B cell (primary cell): Measurements from ENCODE around the gene ZBTB2. TPM values are rescaled to one million over a fixed set of nuclear protein-coding genes. Genes with fewer than 3 reads are reported as not detected.

Experiments used
- ATAC-seq: fragments of 200-7000 bp; cut with Tn5 transposase; one replicate; pipeline ENCODE4 v1.10.0; 2021; ENCODE audit warnings: low read depth, mild to moderate bottlenecking, moderate number of reproducible peaks, moderate library complexity
- CTCF ChIA-PET: fragments of 350-600 bp; sonication (Branson Sonifier 250); formaldehyde crosslinking; loops from one replicate; lab custom pipeline; 2021; ENCODE audit warnings: antibody characterized with exemption, inconsistent platforms; lab: Charles Lee
- POLR2A ChIA-PET: fragments of 350-600 bp; sonication (Branson Sonifier 250); formaldehyde crosslinking; loops from one replicate; lab custom pipeline; 2021; ENCODE audit warnings: antibody characterized with exemption; lab: Charles Lee
- DNase-seq: peaks from one replicate; pipeline ENCODE4 v3.0.0; 2013
- H2AFZ ChIP-seq: 2 replicates; pipeline ENCODE4 v1.6.1; 2012; ENCODE audit warnings: mild to moderate bottlenecking, low read depth, low read length; ENCODE audit not compliant: insufficient read depth, poor library complexity, severe bottlenecking
- H3K27ac ChIP-seq, 2 donors: 1 replicate in 1 of 2; 2 replicates in 1 of 2; pipeline ENCODE4 v1.5.1; 2012 to 2013; ENCODE audit warnings: low read length in 2 of 2, mild to moderate bottlenecking in 2 of 2, moderate library complexity in 1 of 2
- H3K27me3 ChIP-seq, 4 experiments: fragments of 200-600 bp in 1 of 4; sonication (generic) in 1 of 4; replicated peaks in 1 of 4; 1 replicate in 2 of 4; 2 replicates in 2 of 4; pipeline versions ENCODE4 v1.6.1 to v1.7.0; 2013 to 2016; ENCODE audit warnings: low read length in 3 of 4, mild to moderate bottlenecking in 2 of 4, mixed read lengths in 1 of 4, moderate library complexity in 1 of 4; ENCODE audit not compliant: insufficient read depth in 4 of 4, control insufficient read depth in 3 of 4; ENCODE audit errors: control extremely low read depth in 1 of 4
- H3K36me3 ChIP-seq, 2 experiments: replicated peaks in 1 of 2; 1 replicate in 1 of 2; 2 replicates in 1 of 2; pipeline versions ENCODE4 v1.6.1 to v1.7.1; 2013; ENCODE audit warnings: low read length in 1 of 2; ENCODE audit not compliant: insufficient read depth in 2 of 2, control insufficient read depth in 1 of 2; ENCODE audit errors: control extremely low read depth in 1 of 2, extremely low read depth in 1 of 2
- H3K4me1 ChIP-seq, 2 donors: fragments of 200-600 bp in 1 of 2; sonication (generic) in 1 of 2; 1 replicate in 1 of 2; 2 replicates in 1 of 2; pipeline versions ENCODE4 v1.5.1 to v1.6.1; 2013 to 2017; ENCODE audit warnings: low read length in 2 of 2; ENCODE audit not compliant: control insufficient read depth in 2 of 2, insufficient read depth in 2 of 2
- H3K4me2 ChIP-seq: replicated peaks from 2 replicates; pipeline ENCODE3; 2012; ENCODE audit warnings: mild to moderate bottlenecking, low read depth, low read length; ENCODE audit not compliant: poor library complexity, severe bottlenecking
- H3K4me3 ChIP-seq, 5 experiments: fragments of 200-600 bp in 1 of 5; sonication (generic) in 1 of 5; 1 replicate in 3 of 5; 2 replicates in 2 of 5; pipeline versions ENCODE4 v1.5.1 to v1.7.0; 2011 to 2016; ENCODE audit warnings: low read length in 4 of 5, mild to moderate bottlenecking in 4 of 5, low read depth in 2 of 5, control low read depth in 1 of 5, moderate library complexity in 1 of 5; ENCODE audit not compliant: insufficient read depth in 1 of 5; ENCODE audit errors: control extremely low read depth in 1 of 5, extremely low read depth in 1 of 5
- H3K79me2 ChIP-seq: fragments of 200-600 bp; sonication (generic); one replicate; pipeline ENCODE4 v1.6.0; 2016; ENCODE audit warnings: low read length; ENCODE audit not compliant: control insufficient read depth, insufficient read depth
- H3K9ac ChIP-seq: fragments of 200-600 bp; sonication (generic); 2 replicates; pipeline ENCODE4 v1.6.1; 2017; ENCODE audit warnings: mild to moderate bottlenecking, low read length, moderate library complexity
- H3K9me3 ChIP-seq, 3 donors: one replicate each; pipeline versions ENCODE4 v1.6.1 to v1.7.1; 2013; ENCODE audit warnings: low read length in 2 of 3; ENCODE audit not compliant: control insufficient read depth in 2 of 3, insufficient read depth in 1 of 3; ENCODE audit errors: control extremely low read depth in 1 of 3
- H4K20me1 ChIP-seq: 2 replicates; pipeline ENCODE4 v1.6.0; 2012; ENCODE audit warnings: mild to moderate bottlenecking, low read length; ENCODE audit not compliant: insufficient read depth, control insufficient read depth, poor library complexity, severe bottlenecking
- H3K27ac Mint-ChIP-seq: one replicate; pipeline ENCODE4 v1.8.0; 2021; ENCODE audit warnings: mixed read lengths
- H3K27me3 Mint-ChIP-seq: one replicate; pipeline ENCODE4 v1.8.0; 2021; ENCODE audit warnings: mixed read lengths
- H3K4me1 Mint-ChIP-seq: one replicate; pipeline ENCODE4 v1.8.0; 2021; ENCODE audit warnings: mixed read lengths
- H3K4me3 Mint-ChIP-seq: one replicate; pipeline ENCODE4 v1.8.0; 2021; ENCODE audit warnings: mixed read lengths
- H3K9me3 Mint-ChIP-seq: one replicate; pipeline ENCODE4 v1.8.0; 2022; ENCODE audit warnings: mixed read lengths; ENCODE audit not compliant: insufficient read depth
- CTCF ChIP-seq: fragments of 200-600 bp; IDR thresholded peaks from one replicate; pipeline ENCODE4 v1.8.0; 2022; ENCODE audit warnings: antibody characterized with exemption, mild to moderate bottlenecking
- EZH2 ChIP-seq: IDR thresholded peaks from 2 replicates; pipeline ENCODE4 v1.6.1; 2012; ENCODE audit warnings: borderline replicate concordance, low read depth, mild to moderate bottlenecking, moderate library complexity, low read length; ENCODE audit not compliant: insufficient read depth, poor library complexity, severe bottlenecking
- WGBS: methylation state at CpG from one replicate; pipeline ENCODE4 v1.1.5; 2013; ENCODE audit warnings: missing lambda C conversion rate; ENCODE audit not compliant: insufficient coverage; 5-methylcytosine and 5-hydroxymethylcytosine counted together
- intact Hi-C: fragments of 100-400 bp; cut with micrococcal nuclease; formaldehyde crosslinking; loops from one replicate; pipeline ENCODE4 v1.10.0; 2022
- polyA plus RNA-seq: library from polyadenylated mRNA; depleted of rRNA; stranded (reverse); fragments of >200 nt; gene quantifications from 2 replicates; pipeline ENCODE4 v1.2.3, GENCODE V29; 2012
- total RNA-seq, 2 donors: library from RNA; stranded (reverse); fragments of 120-200 nt in 1 of 2; gene quantifications; 1 replicate in 1 of 2; 2 replicates in 1 of 2; pipeline versions ENCODE4 v1.2.3 to v1.2.4, GENCODE V29; 2013 to 2022

Gene ZBTB2
- total and polyA plus RNA-seq, 2 donors (not counting 1 experiment from before 2014, with no cell fraction given) = 15.9 to 17.6 TPM

GRCh38 chr6:151350442-151351145 lies 40.8 kb downstream of the ZBTB2 start:
- no peak for TF ChIP-seq CTCF
- no peak for TF ChIP-seq EZH2
- Histone ChIP-seq H4K20me1 (no peaks in the 10 kb centered on the region), H3K9ac (no peak overlapping the region), H3K27ac (no peak overlapping the region), H2AFZ (no peak overlapping the region), H3K9me3 (no peaks in the 10 kb centered on the region), H3K36me3 (no peaks in the 10 kb centered on the region), H3K4me1 (no peaks in the 10 kb centered on the region), H3K4me2 (no peak overlapping the region), H3K79me2 (no peaks in the 10 kb centered on the region), H3K4me3 (no peak overlapping the region), H3K27me3 (no peaks in the 10 kb centered on the region)
- no peak for DNase-seq
- Mint-ChIP-seq H3K4me3 (no peak overlapping the region), H3K9me3 (no peaks in the 10 kb centered on the region), H3K4me1 (no peaks in the 10 kb centered on the region), H3K27me3 (peaks cover 5% of the 10 kb centered on the region), H3K27ac (no peak overlapping the region)
- no peak for ATAC-seq
- ChIA-PET POLR2A (no interaction called here), CTCF (interaction anchor here (1.3 kb wide), 2 partner anchors 15 to 27 kb away, joined by 3 read pairs; no protein-coding TSS in a partner anchor)
- intact Hi-C loops = no loop called here
- 98% methylated on average over 18 of the region's 20 CpGs for WGBS

DNA sequence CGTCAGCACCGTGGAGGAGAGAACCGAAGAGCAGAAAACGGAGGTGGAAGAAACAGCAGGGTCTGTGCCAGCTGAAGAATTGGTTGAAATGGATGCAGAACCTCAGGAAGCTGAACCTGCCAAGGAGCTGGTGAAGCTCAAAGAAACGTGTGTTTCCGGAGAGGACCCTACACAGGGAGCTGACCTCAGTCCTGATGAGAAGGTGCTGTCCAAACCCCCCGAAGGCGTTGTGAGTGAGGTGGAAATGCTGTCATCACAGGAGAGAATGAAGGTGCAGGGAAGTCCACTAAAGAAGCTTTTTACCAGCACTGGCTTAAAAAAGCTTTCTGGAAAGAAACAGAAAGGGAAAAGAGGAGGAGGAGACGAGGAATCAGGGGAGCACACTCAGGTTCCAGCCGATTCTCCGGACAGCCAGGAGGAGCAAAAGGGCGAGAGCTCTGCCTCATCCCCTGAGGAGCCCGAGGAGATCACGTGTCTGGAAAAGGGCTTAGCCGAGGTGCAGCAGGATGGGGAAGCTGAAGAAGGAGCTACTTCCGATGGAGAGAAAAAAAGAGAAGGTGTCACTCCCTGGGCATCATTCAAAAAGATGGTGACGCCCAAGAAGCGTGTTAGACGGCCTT lies 41.6 kb downstream of the ZBTB2 start:
- DNase-seq = no peak
- POLR2A ChIA-PET = no interaction called here
- H3K9me3 ChIP-seq = no peaks in the 10 kb centered on the region

More for the DNA sequence above, 41.6 kb downstream of the ZBTB2 start:
- Histone ChIP-seq H3K4me3 (no peak overlapping the region), H4K20me1 (no peaks in the 10 kb centered on the region), H3K27ac (no peak overlapping the region), H2AFZ (no peak overlapping the region), H3K36me3 (no peaks in the 10 kb centered on the region), H3K9ac (no peak overlapping the region), H3K27me3 (no peaks in the 10 kb centered on the region), H3K4me2 (no peak overlapping the region), H3K4me1 (no peaks in the 10 kb centered on the region), H3K79me2 (no peaks in the 10 kb centered on the region)
- WGBS = 93% methylated on average over 19 of the region's 19 CpGs
- ATAC-seq = no peak
- no peak overlapping the region for H3K27ac Mint-ChIP-seq
- H3K4me3 Mint-ChIP-seq = no peak overlapping the region
- intact Hi-C loops = no loop called here
- CTCF ChIA-PET = interaction anchor here (1.3 kb wide), 2 partner anchors 14 to 26 kb away, joined by 3 read pairs; no protein-coding TSS in a partner anchor
- peaks cover 5% of the 10 kb centered on the region for H3K27me3 Mint-ChIP-seq
- TF ChIP-seq EZH2 (no peak), CTCF (no peak)
- H3K9me3 Mint-ChIP-seq = no peaks in the 10 kb centered on the region
- H3K4me1 Mint-ChIP-seq = no peaks in the 10 kb centered on the region
